ENCODE measurements around the gene COX4I1. TPM values are rescaled to one million over a fixed set of nuclear protein-coding genes. Genes with fewer than 3 reads are reported as not detected.

COX4I1 gene
- total RNA-seq, 1 experiment from 2014 or later: 506 TPM

DNA sequence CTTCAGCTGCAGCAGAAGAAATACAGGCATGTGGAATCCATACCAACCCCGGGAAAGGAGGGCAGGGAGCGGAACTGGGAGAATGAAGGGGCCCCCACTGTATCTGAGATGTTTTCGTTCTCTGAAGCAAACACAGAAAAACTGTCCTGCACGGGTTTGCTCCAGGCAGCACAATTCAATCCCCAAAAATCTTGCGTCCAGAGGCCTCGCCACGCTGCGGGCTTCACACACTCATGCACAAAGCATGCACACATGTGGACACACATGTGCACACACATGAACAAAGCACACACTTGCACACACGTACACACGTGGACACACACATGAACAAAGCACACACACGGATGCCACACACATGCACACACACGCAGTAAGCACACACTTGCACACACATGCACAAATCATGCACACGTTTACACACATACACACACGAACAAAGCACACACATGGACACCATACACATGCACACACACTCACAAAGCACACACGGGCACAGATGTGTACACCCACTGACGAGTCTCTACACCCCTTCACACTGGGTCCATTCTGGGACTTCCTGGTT is 27.3 kb downstream of the COX4I1 start:
- peaks cover 3% of the 10 kb centered on the region in 2 experiments; a peak in 4 of 5 replicates for H3K9me3 Mint-ChIP-seq
- Histone ChIP-seq H4K8ac (replicated peaks; ENCODE audit: insufficient read length, low read depth, low read length) (no peak overlapping the region), H2BK12ac (ENCODE audit: insufficient read length, low read depth, low read length) (no peak overlapping the region), H3K4me2 (ENCODE audit: insufficient read depth, insufficient read length, low read length) (no peak overlapping the region), H2BK120ac (ENCODE audit: low read depth, low read length, poor library complexity, severe bottlenecking) (no peak overlapping the region), H3K23ac (ENCODE audit: insufficient read length, low read depth, low read length) (no peak overlapping the region), H4K5ac (ENCODE audit: insufficient read length, low read depth, low read length) (no peak overlapping the region), H3K79me1 (ENCODE audit: insufficient read depth, low read depth, low read length, poor library complexity, severe bottlenecking) (no peaks in the 10 kb centered on the region), H3K27me3 (ENCODE audit: insufficient read depth, low read length) (no peaks in the 10 kb centered on the region), H2BK15ac (ENCODE audit: low read depth, low read length) (no peak overlapping the region), H4K20me1 (ENCODE audit: control insufficient read depth, insufficient read depth, insufficient read length) (no peaks in the 10 kb centered on the region), H3K79me2 (ENCODE audit: insufficient read depth, low read length) (no peaks in the 10 kb centered on the region), H3K4me1 (ENCODE audit: insufficient read depth, low read length) (no peaks in the 10 kb centered on the region), H3K14ac (ENCODE audit: insufficient read depth, low read length) (no peak overlapping the region), H3K56ac (ENCODE audit: insufficient read length, low read depth, low read length) (no peak overlapping the region), H2AFZ (ENCODE audit: low read length) (no peak overlapping the region), H4K91ac (ENCODE audit: insufficient read length, low read depth, low read length) (no peak overlapping the region), H3K18ac (ENCODE audit: insufficient read length, low read depth, low read length) (no peak overlapping the region), H2AK5ac (ENCODE audit: insufficient read length, low read length) (no peak overlapping the region), H3K9me3 (ENCODE audit: control insufficient read depth, low read depth, low read length) (no peaks in the 10 kb centered on the region), H3K9ac (ENCODE audit: extremely low read depth, insufficient read length, low read length) (no peak overlapping the region), H2BK5ac (ENCODE audit: insufficient read length, low read length) (no peak overlapping the region), H3T11ph (ENCODE audit: low read length) (no peak overlapping the region), H3K23me2 (ENCODE audit: insufficient read length, low read depth, low read length, poor library complexity, severe bottlenecking) (no peaks in the 10 kb centered on the region), H2BK20ac (ENCODE audit: low read depth, low read length, poor library complexity, severe bottlenecking) (no peak overlapping the region), H3K27ac (ENCODE audit: insufficient read length, low read depth, low read length) (no peak overlapping the region), H3K4ac (ENCODE audit: low read depth, low read length) (no peak overlapping the region)
- no peak overlapping the region for H3K4me3 Mint-ChIP-seq
- TF ChIP-seq, protein P1, sequence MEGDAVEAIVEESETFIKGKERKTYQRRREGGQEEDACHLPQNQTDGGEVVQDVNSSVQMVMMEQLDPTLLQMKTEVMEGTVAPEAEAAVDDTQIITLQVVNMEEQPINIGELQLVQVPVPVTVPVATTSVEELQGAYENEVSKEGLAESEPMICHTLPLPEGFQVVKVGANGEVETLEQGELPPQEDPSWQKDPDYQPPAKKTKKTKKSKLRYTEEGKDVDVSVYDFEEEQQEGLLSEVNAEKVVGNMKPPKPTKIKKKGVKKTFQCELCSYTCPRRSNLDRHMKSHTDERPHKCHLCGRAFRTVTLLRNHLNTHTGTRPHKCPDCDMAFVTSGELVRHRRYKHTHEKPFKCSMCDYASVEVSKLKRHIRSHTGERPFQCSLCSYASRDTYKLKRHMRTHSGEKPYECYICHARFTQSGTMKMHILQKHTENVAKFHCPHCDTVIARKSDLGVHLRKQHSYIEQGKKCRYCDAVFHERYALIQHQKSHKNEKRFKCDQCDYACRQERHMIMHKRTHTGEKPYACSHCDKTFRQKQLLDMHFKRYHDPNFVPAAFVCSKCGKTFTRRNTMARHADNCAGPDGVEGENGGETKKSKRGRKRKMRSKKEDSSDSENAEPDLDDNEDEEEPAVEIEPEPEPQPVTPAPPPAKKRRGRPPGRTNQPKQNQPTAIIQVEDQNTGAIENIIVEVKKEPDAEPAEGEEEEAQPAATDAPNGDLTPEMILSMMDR (conservative IDR thresholded peaks at IDR 0.05): no peak
- H3K27me3 Mint-ChIP-seq (ENCODE audit: low read depth): peaks cover 15% of the 10 kb centered on the region
- H3K27ac Mint-ChIP-seq: peak overlapping the region in 1 of 3 experiments; percentile 7; a peak in 1 of 7 replicates
- H3K4me1 Mint-ChIP-seq: peaks cover 0 to 1% of the 10 kb centered on the region in 2 experiments; a peak in 2 of 4 replicates
- H3K36me3 Mint-ChIP-seq (ENCODE audit: insufficient read depth in 1 of 3, low read depth in 3 of 3): no peaks in the 10 kb centered on the region; a peak in 1 of 7 replicates
- no CpG with 5 or more reads among the region's 16 CpGs for WGBS (ENCODE audit: extremely low coverage, insufficient read length, low lambda C conversion rate)
- DNase-seq: no peak

All from H9 (cell line).